Fibroblast of the aortic adventitia (primary cell): ENCODE results near the gene TRIM65. TPM values are rescaled to one million over a fixed set of nuclear protein-coding genes. Genes with fewer than 3 reads are reported as not detected.

Experiments used
- DNase-seq: peaks from one replicate; pipeline ENCODE4 v3.0.0-alpha.2; 2010; ENCODE audit warnings: low read depth
- H3K4me3 ChIP-seq: 2 replicates; pipeline ENCODE4 v1.5.1; 2011; ENCODE audit warnings: low read depth, mild to moderate bottlenecking, control low read depth, low read length, moderate library complexity
- CTCF ChIP-seq: IDR thresholded peaks from 2 replicates; pipeline ENCODE4 v1.5.1; 2011; ENCODE audit warnings: mild to moderate bottlenecking, low read length, control low read depth, inconsistent platforms; ENCODE audit not compliant: insufficient read depth
- total RNA-seq: library from RNA; depleted of rRNA; stranded (reverse); fragments of >200 nt; gene quantifications from 2 replicates; pipeline ENCODE4 v1.2.3, GENCODE V29; 2012; ENCODE audit warnings: low replicate concordance

TRIM65 gene
- total RNA-seq, 1 donor: 11.4 TPM

- no peak for TF ChIP-seq CTCF
- H3K4me3 ChIP-seq: no peak overlapping the region
- DNase-seq: no peak
These were observed 28.4 kb upstream of the TRIM65 start for GRCh38 chr17:75925103-75925502.

- DNase-seq: no peak
- no peak for TF ChIP-seq CTCF
These were observed 26.5 kb upstream of the TRIM65 start for GRCh38 chr17:75922963-75923874.

GRCh38 chr17:75922173-75922961 lies 25.6 kb upstream of the TRIM65 start:
- no peak for DNase-seq
- no peak overlapping the region for H3K4me3 ChIP-seq
- no peak for TF ChIP-seq CTCF

More at GRCh38 chr17:75922963-75923874, 26.5 kb upstream of the TRIM65 start:
- H3K4me3 ChIP-seq: no peak overlapping the region

GRCh38 chr17:75921596-75921995 lies 24.8 kb upstream of the TRIM65 start:
- DNase-seq: no peak
- TF ChIP-seq CTCF: no peak
- H3K4me3 ChIP-seq: no peak overlapping the region

GRCh38 chr17:75920045-75920560 lies 23.4 kb upstream of the TRIM65 start:
- no peak for DNase-seq

More at GRCh38 chr17:75920045-75920560, 23.4 kb upstream of the TRIM65 start:
- no peak for TF ChIP-seq CTCF
- no peak overlapping the region for H3K4me3 ChIP-seq
